HEK293 (cell line): Measurements from ENCODE around the gene SPINK13.

Experiments
- PRDM10 ChIP-seq: fragments of 450-650 bp; formaldehyde crosslinking; IDR thresholded peaks from 2 replicates; pipeline ENCODE4 v1.5.1; 2016; ENCODE audit warnings: missing biosample characterization, missing genetic modification characterization
- ZNF121 ChIP-seq: fragments of 450-650 bp; formaldehyde crosslinking; IDR thresholded peaks from 2 replicates; pipeline ENCODE4 v1.5.1; 2016; ENCODE audit warnings: missing biosample characterization, missing genetic modification characterization
- ZNF639 ChIP-seq: fragments of 450-650 bp; formaldehyde crosslinking; IDR thresholded peaks from 2 replicates; pipeline ENCODE4 v1.5.1; 2016; ENCODE audit warnings: missing biosample characterization, missing genetic modification characterization

SPINK13 gene

GRCh38 chr5:148335259-148335658 lies 66.7 kb downstream of the SPINK13 start, which contains the start of gene SPINK9 (continued):
- TF ChIP-seq ZNF639 (no peak), PRDM10 (tag by site-specific recombination) (no peak), ZNF121 (tag by site-specific recombination) (no peak)
- TF ChIP-seq, all 188 proteins: peak for 0
